CD14-positive monocyte (primary cell): ENCODE data around the gene TARM1. TPM values are rescaled to one million over a fixed set of nuclear protein-coding genes. Genes with fewer than 3 reads are reported as not detected.

Source experiments
- DNase-seq, 3 donors: peaks; one replicate each; pipeline ENCODE4 v3.0.0-alpha.2; 2011 to 2022
- H2AFZ ChIP-seq: 2 replicates; pipeline ENCODE4 v1.6.0; 2012; ENCODE audit warnings: mild to moderate bottlenecking, low read depth, low read length, inconsistent platforms; ENCODE audit not compliant: insufficient read depth, poor library complexity, severe bottlenecking
- H3K27ac ChIP-seq, 2 donors: 1 replicate in 1 of 2; 2 replicates in 1 of 2; pipeline ENCODE4 v1.5.1; 2012 to 2013; ENCODE audit warnings: low read length in 2 of 2, control low read depth in 1 of 2, inconsistent platforms in 1 of 2, low read depth in 1 of 2, mild to moderate bottlenecking in 1 of 2
- H3K27me3 ChIP-seq, 2 donors: one replicate each; pipeline versions ENCODE4 v1.6.0 to v1.6.1; 2011 to 2013; ENCODE audit warnings: low read length in 2 of 2; ENCODE audit not compliant: control insufficient read depth in 2 of 2, insufficient read depth in 2 of 2
- H3K36me3 ChIP-seq, 2 donors: replicated peaks in 1 of 2; 1 replicate in 1 of 2; 2 replicates in 1 of 2; pipeline versions ENCODE4 v1.5.1 to v1.6.1; 2012 to 2013; ENCODE audit warnings: low read length in 2 of 2, control low read depth in 1 of 2, inconsistent platforms in 1 of 2, mild to moderate bottlenecking in 1 of 2; ENCODE audit not compliant: insufficient read depth in 2 of 2, control insufficient read depth in 1 of 2
- H3K4me1 ChIP-seq, 2 donors: 1 replicate in 1 of 2; 2 replicates in 1 of 2; pipeline versions ENCODE4 v1.5.1 to v1.6.1; 2012 to 2013; ENCODE audit warnings: low read length in 2 of 2, control low read depth in 1 of 2, inconsistent platforms in 1 of 2, mild to moderate bottlenecking in 1 of 2, moderate library complexity in 1 of 2; ENCODE audit not compliant: insufficient read depth in 2 of 2, control insufficient read depth in 1 of 2
- H3K4me2 ChIP-seq: replicated peaks from 2 replicates; pipeline ENCODE3; 2012; ENCODE audit warnings: low read length, moderate library complexity, mild to moderate bottlenecking; ENCODE audit not compliant: poor library complexity, severe bottlenecking; ENCODE audit errors: extremely low read depth
- H3K4me3 ChIP-seq, 3 experiments: fragments of 200-600 bp in 1 of 3; sonication (generic) in 1 of 3; replicated peaks in 1 of 3; 1 replicate in 2 of 3; 2 replicates in 1 of 3; pipeline ENCODE4 v1.5.1; 2011 to 2013; ENCODE audit warnings: low read length in 3 of 3, mild to moderate bottlenecking in 3 of 3, control low read depth in 2 of 3, low read depth in 2 of 3, inconsistent platforms in 1 of 3, moderate library complexity in 1 of 3
- H3K79me2 ChIP-seq: 2 replicates; pipeline ENCODE4 v1.6.0; 2012; ENCODE audit warnings: mild to moderate bottlenecking, control low read depth, inconsistent platforms, low read length, moderate library complexity; ENCODE audit not compliant: insufficient read depth
- H3K9ac ChIP-seq: 2 replicates; pipeline ENCODE4 v1.6.0; 2017; ENCODE audit warnings: low read length, mild to moderate bottlenecking; ENCODE audit not compliant: insufficient read depth, poor library complexity, severe bottlenecking
- H3K9me3 ChIP-seq, 2 donors: replicated peaks in 1 of 2; 1 replicate in 1 of 2; 2 replicates in 1 of 2; pipeline versions ENCODE4 v1.5.1 to v1.6.1; 2012 to 2013; ENCODE audit warnings: low read length in 2 of 2, control low read depth in 1 of 2; ENCODE audit not compliant: control insufficient read depth in 1 of 2, insufficient read depth in 1 of 2
- H4K20me1 ChIP-seq: 2 replicates; pipeline ENCODE4 v1.6.0; 2012; ENCODE audit warnings: mild to moderate bottlenecking, low read length, control low read depth, moderate library complexity; ENCODE audit not compliant: insufficient read depth
- H3K27ac Mint-ChIP-seq, 7 donors: one replicate each; pipeline ENCODE4 v1.8.0; 2020; ENCODE audit warnings: mild to moderate bottlenecking in 7 of 7, mixed read lengths in 7 of 7, moderate library complexity in 6 of 7, inconsistent platforms in 2 of 7
- H3K27me3 Mint-ChIP-seq, 3 donors: one replicate each; pipeline ENCODE4 v1.8.0; 2021 to 2022; ENCODE audit warnings: low read depth in 3 of 3, mild to moderate bottlenecking in 3 of 3, mixed read lengths in 3 of 3, moderate library complexity in 3 of 3, inconsistent platforms in 1 of 3
- H3K36me3 Mint-ChIP-seq, 2 donors: one replicate each; pipeline ENCODE4 v1.8.0; 2020; ENCODE audit warnings: mixed read lengths in 2 of 2, inconsistent platforms in 1 of 2, mild to moderate bottlenecking in 1 of 2
- H3K4me1 Mint-ChIP-seq: one replicate; pipeline ENCODE4 v1.8.0; 2020; ENCODE audit warnings: mild to moderate bottlenecking, mixed read lengths
- H3K4me3 Mint-ChIP-seq, 2 donors: one replicate each; pipeline ENCODE4 v1.8.0; 2020; ENCODE audit warnings: mild to moderate bottlenecking in 2 of 2, mixed read lengths in 2 of 2, moderate library complexity in 1 of 2
- H3K9me3 Mint-ChIP-seq, 7 donors: one replicate each; pipeline ENCODE4 v1.8.0; 2020 to 2022; ENCODE audit warnings: mixed read lengths in 7 of 7, mild to moderate bottlenecking in 6 of 7, moderate library complexity in 6 of 7, inconsistent platforms in 2 of 7
- CTCF ChIP-seq: fragments of 200-600 bp; IDR thresholded peaks from one replicate; pipeline ENCODE4 v1.8.0; 2022; ENCODE audit warnings: antibody characterized with exemption, mild to moderate bottlenecking
- WGBS: methylation state at CpG from one replicate; pipeline ENCODE4 v1.1.5; 2013; ENCODE audit warnings: missing lambda C conversion rate; ENCODE audit not compliant: insufficient coverage; 5-methylcytosine and 5-hydroxymethylcytosine counted together
- intact Hi-C, 2 donors: fragments of 100-400 bp; cut with micrococcal nuclease; formaldehyde crosslinking; loops; one replicate each; pipeline versions ENCODE4 v1.15.0 to v1.15.1; 2023
- polyA plus RNA-seq, 3 donors: library from polyadenylated mRNA; depleted of rRNA in 1 of 3; unstranded in 2 of 3; stranded (reverse) in 1 of 3; fragments of 300-500 nt in 2 of 3; fragments of >200 nt in 1 of 3; fragmentation: Illumina TruSeq in 2 of 3; gene quantifications; 1 replicate in 2 of 3; 2 replicates in 1 of 3; pipeline ENCODE4 v1.2.3, GENCODE V29; 2012 to 2021

The TARM1 gene
- polyA plus RNA-seq, 3 donors, result 0.89 to 1.2 TPM; not detected in 1

- Histone ChIP-seq H3K79me2 (no peaks in the 10 kb centered on the region), H3K9me3 (no peaks in the 10 kb centered on the region), H3K4me2 (no peak overlapping the region), H3K27me3 (peaks cover 0 to 6% of the 10 kb centered on the region in 2 donors), H4K20me1 (no peaks in the 10 kb centered on the region), H2AFZ (no peak overlapping the region), H3K36me3 (peaks cover 0 to 7% of the 10 kb centered on the region in 2 donors), H3K27ac (no peak overlapping the region), H3K9ac (no peak overlapping the region), H3K4me3 (no peak overlapping the region), H3K4me1 (peaks cover 0 to 7% of the 10 kb centered on the region in 2 donors)
- DNase-seq, result peak in 2 of 3 donors; percentile 19 to 27
- Mint-ChIP-seq H3K27ac (peak overlapping the region in 1 of 7 donors; percentile 12), H3K36me3 (peaks cover 3 to 8% of the 10 kb centered on the region in 2 donors), H3K27me3 (peaks cover 8 to 19% (median 8%) of the 10 kb centered on the region in 3 donors), H3K4me1 (peaks cover 6% of the 10 kb centered on the region), H3K9me3 (peaks cover 0 to 4% (median 1%) of the 10 kb centered on the region in 7 donors), H3K4me3 (no peak overlapping the region)
- intact Hi-C loops, result no loop called here
- 44% methylated on average over 2 of the region's 4 CpGs for WGBS
- no peak for TF ChIP-seq CTCF
Measured at GRCh38 chr19:54035215-54036178, 45.7 kb downstream of the TARM1 start.

- peak; percentile 22 for TF ChIP-seq CTCF
- H3K27me3 ChIP-seq, result peaks cover 0 to 6% of the 10 kb centered on the region in 2 donors
- H3K27ac ChIP-seq, result no peak overlapping the region
- no peaks in the 10 kb centered on the region for H4K20me1 ChIP-seq
- intact Hi-C loops, result loop anchor here (2.0 kb wide), 2 partner anchors 124 to 238 kb away; no protein-coding TSS in a partner anchor
- no peak overlapping the region for H3K9ac ChIP-seq
- no peaks in the 10 kb centered on the region for H3K36me3 ChIP-seq
- no peaks in the 10 kb centered on the region for H3K9me3 ChIP-seq
- Mint-ChIP-seq H3K36me3 (no peaks in the 10 kb centered on the region), H3K9me3 (no peaks in the 10 kb centered on the region), H3K4me1 (peaks cover 20% of the 10 kb centered on the region), H3K27ac (no peak overlapping the region), H3K4me3 (peak overlapping the region in 1 of 2 donors; percentile 28), H3K27me3 (peaks cover 10 to 15% (median 12%) of the 10 kb centered on the region in 3 donors)
- DNase-seq, result no peak
- no peak overlapping the region for H3K4me3 ChIP-seq
- peak overlapping the region; percentile 7 for H2AFZ ChIP-seq
- 37% methylated on average over 9 of the region's 13 CpGs for WGBS
- peaks cover 17 to 24% of the 10 kb centered on the region in 2 donors for H3K4me1 ChIP-seq
- H3K79me2 ChIP-seq, result no peaks in the 10 kb centered on the region
- H3K4me2 ChIP-seq, result peak overlapping the region; percentile 36
Measured at GRCh38 chr19:54030895-54031586, 50.1 kb downstream of the TARM1 start.
